Ovary (tissue), 3 donors: ENCODE measurements around the gene DPYSL5.

ENCODE experiments used
- POLR2A ChIP-seq: fragments of 450-650 bp; IDR thresholded peaks from one replicate; pipeline ENCODE4 v1.6.1; 2017; ENCODE audit warnings: antibody characterized with exemption, mild to moderate bottlenecking, moderate library complexity
- TF ChIP-seq, protein P1 (sequence below), 3 donors: fragments of 450-650 bp in 2 of 3; fragments of 200-600 bp in 1 of 3; IDR thresholded peaks; one replicate each; pipeline versions ENCODE4 v1.5.1 to v1.8.0; 2016 to 2022; ENCODE audit warnings: antibody characterized with exemption in 3 of 3, mild to moderate bottlenecking in 1 of 3
- donor health status: DM: no; HTN: no; CAD: no.

DNA sequence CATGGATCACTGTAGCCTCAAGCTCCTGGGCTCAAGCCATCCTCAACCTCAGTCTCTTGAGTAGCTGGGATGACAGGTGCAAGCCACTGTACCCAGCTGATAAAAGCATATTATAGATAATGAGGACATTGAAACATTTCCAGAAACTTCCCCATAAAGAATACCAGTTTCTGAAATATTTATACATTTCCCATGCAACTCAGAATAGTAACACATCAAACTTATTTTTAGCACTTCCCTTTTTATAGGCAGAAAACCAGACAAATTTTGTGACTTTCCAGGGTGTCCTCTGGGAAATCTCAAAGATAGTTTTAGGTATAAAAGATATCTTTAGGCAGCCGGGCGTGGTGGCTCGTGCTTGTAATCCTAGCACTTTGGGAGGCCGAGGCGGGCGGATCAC lies 25.1 kb upstream of the DPYSL5 start:
- TF ChIP-seq, protein P1, sequence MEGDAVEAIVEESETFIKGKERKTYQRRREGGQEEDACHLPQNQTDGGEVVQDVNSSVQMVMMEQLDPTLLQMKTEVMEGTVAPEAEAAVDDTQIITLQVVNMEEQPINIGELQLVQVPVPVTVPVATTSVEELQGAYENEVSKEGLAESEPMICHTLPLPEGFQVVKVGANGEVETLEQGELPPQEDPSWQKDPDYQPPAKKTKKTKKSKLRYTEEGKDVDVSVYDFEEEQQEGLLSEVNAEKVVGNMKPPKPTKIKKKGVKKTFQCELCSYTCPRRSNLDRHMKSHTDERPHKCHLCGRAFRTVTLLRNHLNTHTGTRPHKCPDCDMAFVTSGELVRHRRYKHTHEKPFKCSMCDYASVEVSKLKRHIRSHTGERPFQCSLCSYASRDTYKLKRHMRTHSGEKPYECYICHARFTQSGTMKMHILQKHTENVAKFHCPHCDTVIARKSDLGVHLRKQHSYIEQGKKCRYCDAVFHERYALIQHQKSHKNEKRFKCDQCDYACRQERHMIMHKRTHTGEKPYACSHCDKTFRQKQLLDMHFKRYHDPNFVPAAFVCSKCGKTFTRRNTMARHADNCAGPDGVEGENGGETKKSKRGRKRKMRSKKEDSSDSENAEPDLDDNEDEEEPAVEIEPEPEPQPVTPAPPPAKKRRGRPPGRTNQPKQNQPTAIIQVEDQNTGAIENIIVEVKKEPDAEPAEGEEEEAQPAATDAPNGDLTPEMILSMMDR (IDR thresholded peaks at IDR 0.05): no peak
- TF ChIP-seq POLR2A: no peak
